Immature natural killer cell (primary cell): Measurements from ENCODE around the gene RARRES1. TPM values are rescaled to one million over a fixed set of nuclear protein-coding genes. Genes with fewer than 3 reads are reported as not detected.

Source experiments
- DNase-seq, 3 donors: peaks; one replicate each; pipeline ENCODE4 v3.0.0; 2022; ENCODE audit warnings: mixed read lengths in 1 of 3
- H3K27ac Mint-ChIP-seq, 6 donors: one replicate each; pipeline ENCODE4 v1.8.0; 2020; ENCODE audit warnings: mixed read lengths in 6 of 6, mild to moderate bottlenecking in 5 of 6, inconsistent platforms in 4 of 6, moderate library complexity in 3 of 6
- H3K27me3 Mint-ChIP-seq, 3 donors: one replicate each; pipeline ENCODE4 v1.8.0; 2020 to 2021; ENCODE audit warnings: low read depth in 3 of 3, mild to moderate bottlenecking in 3 of 3, mixed read lengths in 3 of 3, moderate library complexity in 3 of 3, inconsistent platforms in 1 of 3
- H3K36me3 Mint-ChIP-seq, 3 donors: one replicate each; pipeline ENCODE4 v1.8.0; 2020; ENCODE audit warnings: mixed read lengths in 3 of 3, inconsistent platforms in 2 of 3, mild to moderate bottlenecking in 2 of 3
- H3K4me1 Mint-ChIP-seq, 2 donors: one replicate each; pipeline ENCODE4 v1.8.0; 2020; ENCODE audit warnings: inconsistent platforms in 2 of 2, mild to moderate bottlenecking in 2 of 2, mixed read lengths in 2 of 2, moderate library complexity in 1 of 2
- H3K4me3 Mint-ChIP-seq, 5 donors: one replicate each; pipeline ENCODE4 v1.8.0; 2020; ENCODE audit warnings: mild to moderate bottlenecking in 5 of 5, mixed read lengths in 5 of 5, inconsistent platforms in 3 of 5, moderate library complexity in 3 of 5
- H3K9me3 Mint-ChIP-seq, 6 donors: one replicate each; pipeline ENCODE4 v1.8.0; 2020; ENCODE audit warnings: mild to moderate bottlenecking in 6 of 6, mixed read lengths in 6 of 6, inconsistent platforms in 4 of 6, moderate library complexity in 3 of 6
- polyA plus RNA-seq, 3 donors: library from polyadenylated mRNA; unstranded; fragments of 300-500 nt; fragmentation: Illumina TruSeq; gene quantifications; one replicate each; pipeline ENCODE4 v1.2.3, GENCODE V29; 2021

RARRES1 gene
- polyA plus RNA-seq, 3 donors from 2014 or later = not detected

DNA sequence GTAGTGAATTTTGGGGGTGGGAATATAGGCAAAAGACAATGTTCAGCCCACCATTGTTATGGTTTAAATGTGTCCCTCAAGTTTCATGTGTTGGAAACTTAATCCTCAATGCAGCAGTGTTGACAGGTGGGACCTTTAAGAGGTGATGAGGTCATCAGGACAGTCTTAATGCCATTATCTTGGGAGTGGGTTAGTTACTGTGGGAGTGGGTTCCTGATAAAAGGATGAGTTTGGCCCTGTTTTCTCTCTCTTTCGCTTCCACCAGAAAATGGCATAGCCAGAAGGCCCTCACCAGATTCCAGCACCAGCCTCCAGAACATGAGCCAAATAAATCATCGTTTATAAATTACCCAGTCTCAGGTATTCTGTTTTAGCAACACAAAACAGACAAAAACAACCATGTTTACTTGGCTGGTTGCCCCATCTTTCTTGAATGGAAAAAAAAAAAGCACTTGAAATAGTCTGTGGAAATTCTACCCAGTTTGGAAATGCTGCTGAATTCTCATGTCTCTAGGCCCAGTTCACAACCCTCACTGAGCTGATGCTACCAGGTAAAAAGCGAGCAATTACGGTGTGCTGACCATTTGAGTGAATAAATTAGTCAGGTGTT, 38.6 kb upstream of the RARRES1 start:
- Mint-ChIP-seq H3K9me3 (no peaks in the 10 kb centered on the region), H3K27me3 (no peaks in the 10 kb centered on the region), H3K36me3 (peaks cover 0 to 9% (median 3%) of the 10 kb centered on the region in 3 donors), H3K4me1 (peaks cover 0 to 2% of the 10 kb centered on the region in 2 donors), H3K27ac (no peak overlapping the region), H3K4me3 (no peak overlapping the region)
- DNase-seq = no peak

DNA sequence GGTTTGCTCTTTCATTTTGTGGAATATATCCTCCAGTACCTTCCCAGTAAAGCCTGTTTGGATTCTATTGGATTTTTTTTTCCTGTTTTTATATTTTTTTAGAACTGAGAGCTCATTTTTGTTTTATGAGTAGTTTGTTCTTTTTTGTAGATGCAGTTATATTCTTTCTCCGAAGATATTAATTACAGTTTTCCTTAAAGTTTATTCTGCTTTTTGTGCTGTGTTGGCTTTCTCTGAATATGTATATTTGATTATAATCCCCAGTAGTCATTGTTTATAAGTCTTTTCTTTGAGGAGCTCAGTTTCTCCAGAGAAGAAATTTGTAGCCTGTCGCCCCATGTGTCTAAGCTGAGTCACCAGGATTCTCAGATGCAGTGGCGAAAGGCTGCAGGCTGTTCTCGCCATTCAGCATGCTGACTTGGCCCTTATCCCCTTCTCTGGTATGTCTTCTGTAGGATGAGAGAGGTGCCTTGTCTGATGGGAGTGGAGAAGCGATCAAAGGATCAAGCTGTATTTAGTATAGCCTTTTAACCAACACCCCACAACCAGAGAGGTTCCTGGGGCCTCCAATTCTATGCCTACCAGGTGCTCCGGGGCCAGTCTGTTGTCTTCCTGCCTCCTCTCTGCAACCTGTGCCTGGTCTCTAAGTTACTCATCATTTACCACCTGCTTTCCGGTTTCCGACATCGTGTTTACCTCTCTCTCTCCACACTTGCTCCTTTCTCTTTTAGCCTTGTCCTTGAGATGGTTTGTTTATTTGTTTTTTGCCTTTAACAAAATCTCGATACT, 37.9 kb upstream of the RARRES1 start:
- H3K9me3 Mint-ChIP-seq = no peaks in the 10 kb centered on the region
- no peak overlapping the region for H3K27ac Mint-ChIP-seq
- no peak overlapping the region for H3K4me3 Mint-ChIP-seq
- DNase-seq = no peak
- H3K36me3 Mint-ChIP-seq = peaks cover 0 to 4% (median 0%) of the 10 kb centered on the region in 3 donors
- no peaks in the 10 kb centered on the region for H3K4me1 Mint-ChIP-seq
- H3K27me3 Mint-ChIP-seq = no peaks in the 10 kb centered on the region

DNA sequence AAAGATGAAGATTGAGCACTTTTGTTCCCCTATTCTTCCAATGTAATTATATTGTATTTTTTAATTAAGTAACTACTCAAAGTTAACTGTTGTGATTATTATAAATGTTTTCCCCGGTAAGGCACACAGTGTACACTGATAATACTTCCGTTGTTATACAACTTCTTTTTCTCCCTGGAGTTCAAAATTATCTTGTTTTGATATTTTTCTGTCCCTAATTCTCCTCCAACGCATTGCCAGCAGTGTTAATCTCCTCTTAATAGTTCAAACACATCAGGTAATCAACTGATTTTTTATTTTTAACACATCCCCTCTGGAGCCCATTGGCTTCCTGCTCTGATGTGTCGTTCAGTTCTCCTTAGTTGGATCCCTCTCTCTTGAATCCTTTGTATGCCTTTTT, 37.3 kb upstream of the RARRES1 start:
- Mint-ChIP-seq H3K27me3 (peaks cover 0 to 1% (median 0%) of the 10 kb centered on the region in 3 donors), H3K36me3 (peaks cover 0 to 4% (median 0%) of the 10 kb centered on the region in 3 donors), H3K4me1 (no peaks in the 10 kb centered on the region), H3K9me3 (no peaks in the 10 kb centered on the region), H3K4me3 (no peak overlapping the region), H3K27ac (no peak overlapping the region)
- no peak for DNase-seq

DNA sequence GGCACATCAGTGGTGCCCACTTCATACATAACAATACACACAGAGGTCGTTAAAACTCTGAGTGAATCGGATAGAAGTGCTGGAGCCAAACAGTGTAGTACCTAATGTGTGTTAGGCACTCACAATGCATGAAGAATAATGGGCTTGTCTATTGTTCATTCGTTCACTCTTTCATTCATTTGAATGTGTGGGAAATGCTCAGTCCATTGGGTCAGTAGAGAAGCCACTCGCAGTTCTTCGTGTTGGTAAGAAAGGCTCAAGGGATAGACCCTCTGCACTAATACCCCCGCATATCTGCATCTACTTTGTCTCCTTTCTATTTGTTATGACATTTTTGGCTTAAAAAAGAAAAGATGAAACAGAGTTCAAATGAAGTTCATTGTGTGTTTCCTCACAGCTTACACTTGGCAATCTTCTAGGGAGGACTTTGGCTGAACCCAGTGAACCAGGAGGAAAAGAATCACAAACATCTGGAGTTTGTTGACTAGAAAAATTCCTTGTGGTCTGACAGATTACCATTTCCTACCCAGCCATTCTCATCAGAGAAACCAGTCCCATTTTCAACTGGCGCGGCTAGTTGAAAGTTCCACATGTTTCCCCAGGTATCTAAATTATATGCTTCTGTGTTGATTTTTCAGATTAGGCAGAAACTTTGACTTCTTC, 36.8 kb upstream of the RARRES1 start:
- no peaks in the 10 kb centered on the region for H3K9me3 Mint-ChIP-seq
- no peak for DNase-seq
- peaks cover 0 to 3% (median 0%) of the 10 kb centered on the region in 3 donors for H3K27me3 Mint-ChIP-seq
- no peaks in the 10 kb centered on the region for H3K4me1 Mint-ChIP-seq
- H3K27ac Mint-ChIP-seq = no peak overlapping the region
- no peak overlapping the region for H3K4me3 Mint-ChIP-seq
- H3K36me3 Mint-ChIP-seq = peaks cover 0 to 4% (median 0%) of the 10 kb centered on the region in 3 donors

DNA sequence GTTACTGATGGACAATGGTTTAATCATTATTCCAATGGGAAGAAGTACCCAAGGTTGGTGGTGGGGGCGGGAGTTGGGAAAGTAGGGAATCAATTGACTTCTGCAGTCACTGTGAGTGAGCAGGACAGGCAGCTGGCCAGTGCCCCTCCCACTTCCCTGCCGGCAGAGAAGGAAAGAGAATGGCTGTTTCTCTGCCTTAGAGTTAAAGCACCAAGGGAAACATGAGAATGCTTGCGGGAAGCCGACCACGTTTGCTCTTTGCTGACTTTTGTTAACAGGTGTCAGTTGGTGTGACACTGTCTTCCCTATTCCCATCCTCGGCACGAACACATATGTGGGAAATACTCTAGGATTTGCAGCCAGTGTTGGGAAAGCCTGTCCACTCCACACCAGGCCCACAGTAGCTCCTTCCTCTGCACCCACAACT, 36.1 kb upstream of the RARRES1 start:
- no peak overlapping the region for H3K4me3 Mint-ChIP-seq
- H3K27ac Mint-ChIP-seq = no peak overlapping the region
- peaks cover 0 to 4% (median 0%) of the 10 kb centered on the region in 3 donors for H3K36me3 Mint-ChIP-seq
- H3K27me3 Mint-ChIP-seq = peaks cover 0 to 3% (median 0%) of the 10 kb centered on the region in 3 donors
- DNase-seq = no peak
- no peaks in the 10 kb centered on the region for H3K4me1 Mint-ChIP-seq
- H3K9me3 Mint-ChIP-seq = no peaks in the 10 kb centered on the region

DNA sequence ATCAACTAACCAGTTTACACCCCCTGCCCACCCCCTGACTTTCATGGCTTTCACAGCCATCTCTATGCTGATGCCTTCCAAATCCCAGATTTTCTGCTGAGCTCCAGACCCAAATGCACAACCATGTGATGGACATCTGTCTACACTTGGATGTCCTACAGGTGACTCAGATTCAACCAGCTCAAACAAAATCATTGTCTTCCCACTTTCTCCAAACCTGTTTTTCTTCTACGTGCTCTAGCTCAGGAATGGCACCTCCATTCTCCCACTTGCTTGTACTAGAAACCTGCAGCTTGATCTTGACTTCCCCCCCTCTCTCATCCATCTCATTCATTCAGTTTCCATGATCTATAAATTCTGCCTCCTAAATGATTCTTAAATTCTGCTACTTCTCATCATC, 34.1 kb upstream of the RARRES1 start:
- Mint-ChIP-seq H3K27ac (no peak overlapping the region), H3K9me3 (no peaks in the 10 kb centered on the region), H3K36me3 (peaks cover 0 to 8% (median 0%) of the 10 kb centered on the region in 3 donors), H3K4me1 (no peaks in the 10 kb centered on the region), H3K27me3 (peaks cover 0 to 3% (median 0%) of the 10 kb centered on the region in 3 donors), H3K4me3 (no peak overlapping the region)
- no peak for DNase-seq

DNA sequence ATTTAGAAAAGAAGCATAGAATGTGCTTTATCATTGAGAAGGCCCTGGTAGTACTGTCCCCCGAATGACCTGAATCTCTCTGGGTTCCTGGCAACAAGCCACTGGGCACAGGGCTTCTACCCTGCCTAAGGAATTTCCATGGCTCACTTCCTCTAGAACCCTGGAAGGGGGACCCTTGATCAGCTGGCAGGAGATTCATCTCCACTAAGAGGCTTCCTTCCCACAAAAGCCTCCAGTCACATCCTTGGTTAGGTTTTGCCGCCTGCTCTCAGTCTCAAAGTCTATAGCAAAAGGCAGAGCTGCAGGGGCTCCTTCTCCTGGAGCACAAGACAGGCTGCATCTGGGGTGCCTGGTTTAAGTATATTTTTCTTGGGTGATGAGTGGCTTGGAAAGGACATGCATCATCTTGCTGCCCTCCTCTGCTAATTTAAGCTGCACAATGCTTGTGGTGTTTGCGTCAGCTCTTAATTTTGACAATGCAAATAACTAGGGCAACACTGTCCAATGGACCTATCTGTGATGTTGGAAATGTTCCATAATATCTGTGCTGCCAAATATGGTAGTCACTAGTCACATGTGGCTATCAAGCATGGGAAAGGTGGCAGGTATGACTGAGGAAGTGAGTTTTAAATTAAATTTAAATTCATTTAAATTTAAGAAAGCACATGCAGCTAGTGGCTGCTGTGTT, 33.4 kb upstream of the RARRES1 start:
- no peaks in the 10 kb centered on the region for H3K9me3 Mint-ChIP-seq
- H3K4me3 Mint-ChIP-seq = no peak overlapping the region
- no peak for DNase-seq
- no peak overlapping the region for H3K27ac Mint-ChIP-seq
- H3K27me3 Mint-ChIP-seq = peaks cover 0 to 3% (median 0%) of the 10 kb centered on the region in 3 donors
- H3K36me3 Mint-ChIP-seq = peaks cover 0 to 13% (median 0%) of the 10 kb centered on the region in 3 donors
- no peaks in the 10 kb centered on the region for H3K4me1 Mint-ChIP-seq

DNA sequence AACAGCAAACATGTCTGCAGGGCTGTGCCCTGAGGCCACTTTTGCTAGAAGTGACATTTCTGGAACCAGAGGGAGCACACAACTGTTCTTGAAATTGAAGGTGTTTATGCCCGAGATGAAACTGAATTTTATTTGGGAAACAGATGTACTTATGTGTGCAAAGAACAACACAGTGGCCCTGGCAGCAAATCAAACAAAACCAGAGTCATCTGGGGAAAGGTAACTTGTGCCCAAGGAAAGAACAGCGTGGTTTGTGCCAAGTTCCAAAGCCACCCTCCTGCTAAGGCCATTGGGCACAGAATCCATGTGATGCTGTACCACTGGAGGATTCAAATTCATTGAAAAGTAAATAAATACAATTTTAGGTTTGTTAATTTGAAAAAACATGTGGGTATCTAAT, 31.2 kb upstream of the RARRES1 start:
- H3K27me3 Mint-ChIP-seq = peaks cover 0 to 3% (median 0%) of the 10 kb centered on the region in 3 donors
- H3K4me1 Mint-ChIP-seq = no peaks in the 10 kb centered on the region
- H3K9me3 Mint-ChIP-seq = no peaks in the 10 kb centered on the region
- H3K4me3 Mint-ChIP-seq = no peak overlapping the region
- peaks cover 6 to 9% (median 6%) of the 10 kb centered on the region in 3 donors for H3K36me3 Mint-ChIP-seq
- H3K27ac Mint-ChIP-seq = no peak overlapping the region
- no peak for DNase-seq

DNA sequence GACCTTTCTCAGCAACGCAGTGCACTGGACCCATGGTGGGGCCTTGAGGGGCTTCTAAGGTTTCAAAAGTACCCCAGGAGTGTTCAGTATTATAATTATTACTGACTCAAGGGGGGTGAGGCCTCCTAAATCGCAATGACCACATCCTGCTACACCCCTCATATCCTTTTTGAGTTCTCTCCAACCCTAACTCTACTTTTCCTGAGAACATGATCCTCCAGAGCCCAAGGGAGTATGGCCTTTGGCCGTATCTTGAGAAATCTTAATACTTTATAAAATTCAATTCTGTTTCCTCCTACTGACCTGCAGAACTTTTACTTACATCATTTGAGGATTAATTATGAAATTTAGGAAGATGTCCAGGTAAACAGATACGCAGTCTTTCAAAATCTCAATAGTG, 30.4 kb upstream of the RARRES1 start:
- H3K27me3 Mint-ChIP-seq = peaks cover 0 to 3% (median 0%) of the 10 kb centered on the region in 3 donors
- no peaks in the 10 kb centered on the region for H3K9me3 Mint-ChIP-seq
- DNase-seq = no peak
- H3K36me3 Mint-ChIP-seq = peaks cover 6 to 9% (median 6%) of the 10 kb centered on the region in 3 donors
- no peak overlapping the region for H3K4me3 Mint-ChIP-seq
- H3K27ac Mint-ChIP-seq = no peak overlapping the region
- no peaks in the 10 kb centered on the region for H3K4me1 Mint-ChIP-seq

DNA sequence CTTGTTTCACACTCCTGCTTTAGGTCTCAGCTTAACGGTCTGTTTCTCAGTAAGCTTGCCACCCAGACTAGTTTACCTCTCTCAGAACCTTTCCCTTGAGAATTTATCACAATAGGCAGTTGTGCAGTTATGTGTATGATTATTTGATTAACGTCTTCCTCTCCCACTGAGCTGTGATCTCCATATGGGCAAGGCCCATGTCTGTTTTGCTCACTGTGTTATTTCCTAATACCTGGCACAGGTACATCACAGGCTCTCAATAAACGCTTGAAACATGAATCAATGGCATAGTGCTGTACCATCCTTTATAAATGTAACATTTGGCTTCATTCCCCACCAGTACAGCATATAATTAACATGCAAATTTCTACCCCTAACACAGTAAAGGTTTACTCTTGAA, 29.1 kb upstream of the RARRES1 start:
- no peaks in the 10 kb centered on the region for H3K4me1 Mint-ChIP-seq

DNA sequence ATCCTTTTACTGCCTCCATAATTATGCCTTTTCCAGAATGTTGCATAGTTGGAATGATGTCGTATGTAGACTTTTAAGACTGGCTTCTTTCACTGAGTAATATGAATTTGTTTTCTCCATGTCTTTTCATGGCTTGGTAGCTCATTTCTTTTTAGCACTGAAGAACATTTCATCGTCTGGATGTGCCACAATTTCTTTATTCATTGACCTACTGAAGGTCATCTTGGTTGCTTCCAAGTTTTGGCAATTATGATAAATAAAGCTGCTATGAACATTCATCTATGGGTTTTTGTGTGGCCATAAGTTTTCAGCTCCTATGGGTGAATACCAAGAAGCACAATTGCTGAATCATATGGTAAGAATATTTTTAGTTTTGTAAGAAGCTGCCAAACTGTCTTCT, 23.2 kb upstream of the RARRES1 start:
- no peaks in the 10 kb centered on the region for H3K4me1 Mint-ChIP-seq
- H3K4me3 Mint-ChIP-seq = no peak overlapping the region
- H3K9me3 Mint-ChIP-seq = no peaks in the 10 kb centered on the region
- H3K27ac Mint-ChIP-seq = no peak overlapping the region
- H3K27me3 Mint-ChIP-seq = no peaks in the 10 kb centered on the region
- no peak for DNase-seq
- H3K36me3 Mint-ChIP-seq = peaks cover 6 to 10% (median 6%) of the 10 kb centered on the region in 3 donors

More for the DNA sequence above, 29.1 kb upstream of the RARRES1 start:
- Mint-ChIP-seq H3K36me3 (peaks cover 6 to 9% (median 6%) of the 10 kb centered on the region in 3 donors), H3K27me3 (peaks cover 0 to 3% (median 0%) of the 10 kb centered on the region in 3 donors), H3K27ac (no peak overlapping the region), H3K4me3 (no peak overlapping the region), H3K9me3 (no peaks in the 10 kb centered on the region)
- no peak for DNase-seq

DNA sequence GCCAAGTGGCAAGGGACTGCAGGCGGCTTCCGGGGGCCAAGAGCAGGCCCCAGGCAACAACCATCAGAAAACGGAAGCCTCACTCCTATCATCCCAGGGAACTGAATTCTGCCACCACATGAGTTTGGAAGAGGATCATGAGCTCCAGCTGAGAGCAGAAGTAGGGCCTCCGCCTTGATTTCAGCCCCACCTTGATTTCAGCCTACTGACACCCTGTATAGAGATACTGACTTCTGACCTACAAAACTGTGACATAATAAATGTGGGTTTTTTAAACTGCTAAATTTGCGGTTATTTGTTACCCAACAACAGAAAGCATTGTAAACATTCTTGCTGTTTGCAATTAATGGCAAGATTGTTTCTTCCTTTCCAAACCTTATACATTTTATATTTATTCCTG, 21.6 kb upstream of the RARRES1 start:
- no peak for DNase-seq
- Mint-ChIP-seq H3K27ac (no peak overlapping the region), H3K4me3 (no peak overlapping the region), H3K9me3 (no peaks in the 10 kb centered on the region), H3K4me1 (no peaks in the 10 kb centered on the region), H3K36me3 (peaks cover 6 to 13% (median 11%) of the 10 kb centered on the region in 3 donors), H3K27me3 (no peaks in the 10 kb centered on the region)

DNA sequence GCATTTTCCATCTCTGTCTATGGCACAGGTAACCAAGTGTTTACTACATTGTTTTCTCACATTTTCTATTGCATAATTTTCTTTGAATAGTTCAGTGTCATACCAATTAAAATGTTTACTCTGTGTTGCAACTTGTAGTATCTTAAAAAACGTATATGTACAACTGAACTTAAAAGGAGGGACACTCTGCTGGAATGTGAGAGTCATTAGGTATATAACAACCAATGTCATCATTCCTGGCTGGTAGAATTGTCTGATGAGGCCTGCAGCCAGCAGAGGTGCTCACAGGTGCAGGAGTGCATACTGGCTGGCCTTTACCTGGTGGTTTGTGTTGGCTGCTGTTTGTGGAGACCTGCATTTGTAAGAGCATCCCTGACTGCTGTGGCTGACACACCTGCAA, 19.1 kb upstream of the RARRES1 start:
- no peaks in the 10 kb centered on the region for H3K9me3 Mint-ChIP-seq
- H3K27ac Mint-ChIP-seq = no peak overlapping the region

More for the DNA sequence above, 19.1 kb upstream of the RARRES1 start:
- peaks cover 7 to 18% (median 16%) of the 10 kb centered on the region in 3 donors for H3K36me3 Mint-ChIP-seq
- DNase-seq = no peak
- no peaks in the 10 kb centered on the region for H3K27me3 Mint-ChIP-seq
- no peaks in the 10 kb centered on the region for H3K4me1 Mint-ChIP-seq
- H3K4me3 Mint-ChIP-seq = no peak overlapping the region
